SU-DHL-6 (cell line): ENCODE results near the gene SSC5D.

Experiments
- EZH2phosphoT487 ChIP-seq: fragments of 200-600 bp; sonication (generic), shearing (Covaris generic); conservative IDR thresholded peaks from 2 replicates; pipeline ENCODE4 v1.6.1; 2018; ENCODE audit warnings: mild to moderate bottlenecking, antibody characterized with exemption, low read length, moderate library complexity, mixed read lengths
- TF ChIP-seq, protein P1 (sequence below): fragments of 200-600 bp; sonication (generic); IDR thresholded peaks from one replicate; pipeline ENCODE4 v1.5.1; 2017; ENCODE audit warnings: antibody characterized with exemption, mild to moderate bottlenecking, low read length, moderate library complexity; ENCODE audit not compliant: insufficient read depth, poor library complexity, severe bottlenecking

- TF ChIP-seq, protein P1, sequence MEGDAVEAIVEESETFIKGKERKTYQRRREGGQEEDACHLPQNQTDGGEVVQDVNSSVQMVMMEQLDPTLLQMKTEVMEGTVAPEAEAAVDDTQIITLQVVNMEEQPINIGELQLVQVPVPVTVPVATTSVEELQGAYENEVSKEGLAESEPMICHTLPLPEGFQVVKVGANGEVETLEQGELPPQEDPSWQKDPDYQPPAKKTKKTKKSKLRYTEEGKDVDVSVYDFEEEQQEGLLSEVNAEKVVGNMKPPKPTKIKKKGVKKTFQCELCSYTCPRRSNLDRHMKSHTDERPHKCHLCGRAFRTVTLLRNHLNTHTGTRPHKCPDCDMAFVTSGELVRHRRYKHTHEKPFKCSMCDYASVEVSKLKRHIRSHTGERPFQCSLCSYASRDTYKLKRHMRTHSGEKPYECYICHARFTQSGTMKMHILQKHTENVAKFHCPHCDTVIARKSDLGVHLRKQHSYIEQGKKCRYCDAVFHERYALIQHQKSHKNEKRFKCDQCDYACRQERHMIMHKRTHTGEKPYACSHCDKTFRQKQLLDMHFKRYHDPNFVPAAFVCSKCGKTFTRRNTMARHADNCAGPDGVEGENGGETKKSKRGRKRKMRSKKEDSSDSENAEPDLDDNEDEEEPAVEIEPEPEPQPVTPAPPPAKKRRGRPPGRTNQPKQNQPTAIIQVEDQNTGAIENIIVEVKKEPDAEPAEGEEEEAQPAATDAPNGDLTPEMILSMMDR = no peak
- TF ChIP-seq EZH2phosphoT487 = no peak
Measured at GRCh38 chr19:55472463-55472862, 15.8 kb upstream of the SSC5D start.
